HG03460 (cell line): ENCODE measurements around the gene CORO2B.
"Not testable (repeated sequence)": the region's sequence is repeated elsewhere in the genome, so short reads cannot be mapped to it uniquely, and the experiment has no call there.

Experiments used
- ATAC-seq: cut with Tn5 transposase; IDR thresholded peaks from one replicate; pipeline ENCODE4 v1.9.1; 2021; ENCODE audit not compliant: unreplicated experiment

Gene CORO2B

DNA sequence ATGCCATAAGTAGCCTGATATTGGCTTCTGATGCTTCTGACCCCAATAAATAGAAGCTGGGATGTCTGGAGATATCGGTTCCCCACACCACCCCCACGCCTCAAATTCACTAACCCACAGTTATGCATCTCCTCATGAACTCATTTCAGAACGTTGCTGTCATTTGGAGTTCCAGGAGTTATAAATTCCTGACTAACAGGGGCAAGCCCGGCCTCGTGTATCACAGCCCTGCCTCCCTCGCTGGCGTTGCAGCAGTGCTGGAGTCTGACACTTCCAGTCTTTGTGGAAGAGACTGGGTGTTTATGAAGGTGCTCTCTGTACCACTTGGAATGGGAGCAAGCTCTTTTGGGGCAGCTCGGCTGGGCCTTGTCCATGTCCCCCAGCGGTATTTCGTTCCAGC lies 140.9 kb downstream of the CORO2B start:
- ATAC-seq: no peak

GRCh38 chr15:68721886-68722285 lies 143.1 kb downstream of the CORO2B start:
- no peak for ATAC-seq

GRCh38 chr15:68725736-68726135 lies 146.9 kb downstream of the CORO2B start:
- ATAC-seq: no peak

DNA sequence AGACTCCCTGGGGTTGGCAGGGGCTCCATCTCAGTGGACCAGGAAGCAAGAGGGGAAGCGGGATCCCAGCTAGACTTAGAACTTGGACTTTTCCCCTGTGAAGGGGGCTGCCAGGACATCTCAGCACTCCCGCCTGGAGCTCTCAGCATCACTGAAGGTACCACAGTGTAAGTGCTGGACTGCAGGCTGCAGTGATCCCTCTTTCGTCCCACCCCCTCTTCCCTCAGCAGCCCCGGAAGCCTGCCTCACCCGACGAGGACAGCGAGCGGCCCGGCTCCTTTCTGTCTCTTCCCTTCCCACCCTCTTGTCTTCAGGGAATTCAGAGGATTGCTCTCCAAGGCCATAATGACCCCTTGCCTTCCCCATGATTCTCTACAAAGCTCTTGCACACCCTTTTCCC lies 147.5 kb downstream of the CORO2B start:
- no peak for ATAC-seq

DNA sequence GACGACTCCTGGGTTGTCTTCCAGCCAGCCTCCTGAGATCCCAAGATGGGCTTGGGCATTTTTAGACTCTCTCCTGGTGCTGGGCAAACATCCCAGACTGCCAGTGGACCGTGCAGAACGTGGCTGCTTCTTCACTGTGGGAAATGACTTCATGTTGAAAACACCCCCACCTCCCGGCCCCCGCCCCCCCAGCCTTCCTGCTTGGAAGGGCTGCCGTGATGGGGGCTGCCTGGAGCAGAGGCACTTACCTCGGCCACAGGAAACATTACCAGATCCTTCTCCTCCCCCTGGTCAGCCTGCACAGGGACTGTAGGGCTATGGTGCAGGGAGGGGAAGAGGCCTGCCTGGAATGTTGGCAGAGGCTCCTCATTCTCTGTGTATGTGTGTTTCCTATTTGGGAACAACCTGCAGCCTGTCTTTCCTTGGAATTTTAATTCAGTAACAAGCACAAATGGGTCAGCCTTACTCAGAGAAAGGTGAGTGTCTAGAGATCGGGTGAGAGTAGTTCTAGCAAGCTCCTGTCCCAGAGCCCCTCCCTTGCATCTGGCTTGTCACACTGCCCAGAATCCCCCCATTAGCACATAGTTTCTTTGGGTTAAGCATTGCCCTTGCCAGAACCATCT lies 151.1 kb downstream of the CORO2B start:
- no peak for ATAC-seq

DNA sequence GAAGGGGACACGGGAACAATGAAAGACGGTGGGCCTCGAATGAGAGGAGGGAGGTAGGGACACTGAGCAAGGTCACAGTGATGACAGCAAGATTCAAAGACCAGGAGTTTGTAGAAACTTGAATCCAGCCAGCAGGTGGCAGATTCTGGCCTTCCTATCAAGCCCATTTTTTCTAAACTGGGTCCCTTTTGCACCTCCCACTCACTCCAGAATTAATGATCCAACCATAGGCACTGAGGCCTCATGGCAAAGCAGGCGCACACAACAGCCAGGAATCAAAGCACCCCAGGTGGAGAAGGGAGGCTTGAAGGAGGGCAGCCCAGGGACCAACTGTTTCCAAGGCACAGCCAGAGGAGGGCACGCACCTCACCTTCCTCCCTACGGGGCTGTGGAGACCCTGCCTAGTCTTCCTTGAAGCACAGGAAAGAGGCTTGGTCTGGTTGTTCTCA lies 151.7 kb downstream of the CORO2B start:
- ATAC-seq: no peak

- ATAC-seq: no peak
These were observed 152.4 kb downstream of the CORO2B start for GRCh38 chr15:68730976-68731897.

GRCh38 chr15:68732451-68732850 lies 153.7 kb downstream of the CORO2B start:
- ATAC-seq: no peak

DNA sequence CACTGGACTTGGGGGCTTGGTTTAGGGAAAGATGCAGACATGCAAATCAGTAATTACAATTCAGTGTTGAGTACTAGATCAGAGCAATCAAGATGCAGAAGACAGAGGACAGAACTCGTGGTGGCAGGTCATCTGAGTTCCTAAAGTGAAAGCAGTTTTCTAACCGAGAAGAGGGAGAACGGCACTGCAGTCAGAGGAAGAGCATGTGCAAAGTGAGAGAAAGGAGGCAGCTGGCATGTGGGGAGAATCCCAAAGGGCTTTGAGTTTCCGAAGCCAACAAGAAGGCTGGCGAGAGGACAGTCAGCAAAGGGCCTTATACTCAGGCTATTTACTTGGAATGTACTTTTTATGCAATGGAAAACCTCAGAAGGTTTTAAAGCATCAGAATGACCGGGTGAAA lies 154.9 kb downstream of the CORO2B start:
- ATAC-seq: no peak

GRCh38 chr15:68734352-68734751 lies 155.6 kb downstream of the CORO2B start:
- ATAC-seq: no peak

DNA sequence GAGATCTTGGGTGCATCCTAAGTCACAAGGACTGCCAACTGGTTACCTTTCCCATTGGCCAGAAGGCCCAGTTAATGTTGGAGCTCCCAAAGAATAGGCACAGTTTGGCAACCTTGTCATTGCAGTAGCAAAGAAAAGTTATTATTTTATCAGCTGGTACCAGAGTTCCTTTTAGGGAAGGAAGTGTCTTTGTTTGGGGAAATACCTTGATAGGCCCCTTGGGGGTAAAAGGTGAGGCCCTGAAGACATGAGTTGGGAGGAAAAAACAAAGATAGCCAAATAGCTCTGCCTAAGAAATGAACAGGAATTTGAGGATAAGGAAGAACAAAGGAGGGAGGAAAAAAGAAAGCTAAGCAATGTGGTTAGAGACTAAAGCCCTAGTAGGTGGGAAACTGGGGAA lies 156.1 kb downstream of the CORO2B start:
- no peak for ATAC-seq

DNA sequence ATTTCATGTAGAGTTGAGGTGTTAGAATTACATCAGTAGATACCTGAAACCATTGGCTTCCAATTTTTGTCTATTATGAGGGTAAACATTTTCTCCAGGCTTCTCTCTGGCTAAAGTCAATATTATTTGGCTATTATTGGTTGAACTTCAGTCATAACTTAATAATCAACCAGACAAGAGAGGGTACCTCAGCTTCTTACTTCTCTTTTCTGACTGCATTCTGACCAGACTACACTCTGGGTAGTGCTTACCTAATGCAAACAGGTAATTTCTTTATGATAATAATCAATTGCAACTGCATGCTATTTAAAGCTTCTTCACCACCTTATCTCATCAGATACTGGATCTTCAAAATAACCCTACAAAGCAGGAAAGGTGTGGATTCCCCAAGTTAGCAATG lies 156.8 kb downstream of the CORO2B start:
- no peak for ATAC-seq

GRCh38 chr15:68739390-68740080 lies 160.7 kb downstream of the CORO2B start:
- ATAC-seq: no peak

DNA sequence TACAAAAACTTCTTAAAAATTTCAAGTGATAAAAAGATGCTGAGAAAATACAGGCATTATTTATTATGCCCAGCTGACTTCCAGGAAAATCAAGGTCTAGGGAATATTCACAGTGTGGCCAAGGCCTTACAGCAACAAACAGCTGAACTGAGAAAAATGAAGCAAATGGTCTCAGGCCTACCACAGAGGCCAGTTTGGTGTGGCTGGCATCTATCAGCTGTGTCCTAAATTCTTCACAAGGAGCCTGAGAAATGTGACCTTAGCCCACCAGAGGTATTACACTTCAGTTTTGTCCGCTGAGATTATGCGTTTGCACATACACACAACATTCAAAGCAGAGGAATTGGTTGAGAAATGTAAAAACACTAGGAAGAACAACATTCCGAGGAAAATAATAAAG lies 164.5 kb downstream of the CORO2B start:
- ATAC-seq: no peak

DNA sequence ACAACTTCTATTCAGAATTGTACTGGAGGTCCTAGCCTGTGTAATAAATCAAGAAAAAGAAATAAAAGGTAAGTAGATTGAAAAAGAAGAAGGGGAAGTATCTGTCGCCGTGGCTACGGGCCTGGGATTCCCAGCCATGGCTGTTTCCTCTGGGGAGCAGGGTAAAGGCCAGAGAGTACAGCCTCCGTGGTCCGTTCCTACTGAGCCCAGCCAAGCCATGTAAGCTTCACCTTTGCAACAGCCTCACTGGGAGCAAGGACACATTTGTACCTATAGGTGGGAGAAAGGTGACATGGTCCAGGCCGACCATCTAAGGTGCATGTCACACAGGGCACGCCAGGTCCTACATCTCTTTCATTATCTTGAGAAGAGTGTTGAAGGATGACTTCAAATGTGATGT lies 170.6 kb downstream of the CORO2B start:
- ATAC-seq: no peak

DNA sequence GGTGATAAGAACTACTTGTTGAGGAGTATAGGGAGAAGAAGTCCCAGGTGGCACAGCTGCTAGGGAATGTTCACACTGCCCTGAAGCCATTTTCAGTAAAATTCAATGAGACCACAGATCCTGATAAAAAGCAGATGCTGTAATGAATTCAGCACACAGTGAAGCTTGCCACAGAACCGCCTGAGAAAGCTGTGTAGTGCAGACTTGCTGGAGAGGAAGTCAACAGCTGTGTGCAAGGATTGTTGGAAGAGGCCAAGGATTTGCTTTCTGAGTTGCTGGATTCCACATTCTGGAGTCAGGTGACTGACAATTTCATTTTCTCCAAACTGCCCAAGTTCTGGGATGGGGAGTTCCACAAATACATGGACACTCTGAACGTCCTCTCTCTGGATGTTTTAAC lies 171.0 kb downstream of the CORO2B start:
- no peak for ATAC-seq

DNA sequence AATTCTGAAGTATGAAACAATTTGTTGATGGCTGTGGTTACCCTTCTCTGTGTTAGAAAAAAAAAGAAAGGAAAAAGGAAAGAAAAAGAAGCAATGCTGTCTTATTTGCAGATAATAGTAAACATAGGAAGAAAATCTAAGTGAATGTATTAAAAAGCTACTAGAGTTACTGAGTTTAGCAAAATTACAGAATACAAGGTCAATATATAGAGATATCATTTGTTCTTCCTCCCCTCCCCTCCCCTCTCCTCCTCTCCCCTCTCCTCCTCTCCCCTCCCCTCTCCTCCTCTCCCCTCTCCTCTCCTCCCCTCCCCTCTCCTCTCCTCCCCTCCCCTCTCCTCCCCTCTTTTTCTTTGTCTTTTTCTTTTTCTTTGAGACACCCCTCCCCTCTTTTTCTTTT lies 172.8 kb downstream of the CORO2B start:
- no peak for ATAC-seq

DNA sequence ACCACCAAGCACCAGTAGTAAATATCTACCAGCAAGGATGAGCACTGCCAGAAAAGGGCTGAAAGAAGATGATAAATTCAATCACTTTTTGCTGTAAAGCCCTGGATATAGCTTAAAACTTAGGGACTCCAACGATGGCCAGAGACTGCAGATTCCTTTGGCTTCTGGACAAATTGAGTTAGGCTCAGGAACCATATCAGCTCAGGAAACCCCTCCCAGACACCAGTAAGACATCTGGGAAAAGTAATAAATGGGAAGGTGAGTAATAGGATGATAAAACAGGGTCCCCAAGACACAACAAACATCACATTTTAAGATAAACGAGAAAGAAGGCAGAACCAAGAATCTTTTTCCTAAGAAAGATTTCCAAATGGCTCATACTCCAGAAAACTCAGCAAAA lies 176.9 kb downstream of the CORO2B start:
- no peak for ATAC-seq

DNA sequence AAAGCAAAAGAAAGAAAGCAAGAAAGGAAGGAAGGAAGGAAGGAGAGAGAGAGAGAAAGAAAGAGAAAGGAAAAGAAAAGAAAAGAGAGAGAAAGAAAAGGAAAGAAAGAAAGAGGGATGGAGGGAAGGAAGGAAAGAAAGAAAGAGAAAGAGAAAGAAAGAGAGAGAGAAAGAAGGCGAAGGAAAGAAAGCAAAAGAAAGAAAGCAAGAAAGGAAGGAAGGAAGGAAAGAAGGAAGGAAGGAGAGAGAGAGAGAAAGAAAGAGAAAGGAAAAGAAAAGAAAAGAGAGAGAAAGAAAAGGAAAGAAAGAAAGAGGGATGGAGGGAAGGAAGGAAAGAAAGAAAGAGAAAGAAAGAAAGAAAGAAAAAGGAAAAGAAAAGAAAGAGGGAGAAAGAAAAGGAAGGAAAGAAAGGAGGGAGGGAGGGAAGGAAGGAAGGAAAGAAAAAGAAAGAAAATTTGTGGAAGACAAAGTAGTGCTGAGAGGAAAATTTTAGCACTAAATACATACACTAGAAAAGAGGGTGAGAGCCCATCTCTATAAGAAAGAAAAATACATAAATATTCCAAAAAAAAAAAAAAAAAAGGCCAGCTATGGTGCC lies 181.3 kb downstream of the CORO2B start:
- not testable (repeated sequence) for ATAC-seq

GRCh38 chr15:68763063-68763462 lies 184.3 kb downstream of the CORO2B start:
- no peak for ATAC-seq

GRCh38 chr15:68764090-68764489 lies 185.3 kb downstream of the CORO2B start:
- no peak for ATAC-seq
